ENCODE results near the gene IWS1. TPM values are rescaled to one million over a fixed set of nuclear protein-coding genes. Genes with fewer than 3 reads are reported as not detected.
A peak's percentile ranks its signal among the peaks of the same experiment; 100 is the strongest.
"Not testable (repeated sequence)": the region's sequence is repeated elsewhere in the genome, so short reads cannot be mapped to it uniquely, and the experiment has no call there.

The IWS1 gene
- total RNA-seq, 1 donor from 2014 or later, result 47.9 TPM

GRCh38 chr2:127531221-127531648, 4.9 kb upstream of the IWS1 start:
- H3K4me3 Mint-ChIP-seq, result no peak overlapping the region
- TF ChIP-seq CTCF (IDR thresholded peaks at IDR 0.05; ENCODE audit: unreplicated experiment), result no peak
- peaks cover 8% of the 10 kb centered on the region for H3K9me3 Mint-ChIP-seq
- no peak overlapping the region for H3K27ac Mint-ChIP-seq
- DNase-seq (ENCODE audit: low spot score in 2 of 2, unreplicated experiment in 2 of 2), result no peak
- H3K36me3 Mint-ChIP-seq, result no peaks in the 10 kb centered on the region
- H3K27me3 Mint-ChIP-seq (ENCODE audit: low read depth), result peaks cover 36% of the 10 kb centered on the region
- peaks cover 7% of the 10 kb centered on the region for H3K4me1 Mint-ChIP-seq

GRCh38 chr2:127530245-127531140, 4.2 kb upstream of the IWS1 start:
- no peak overlapping the region for H3K4me3 Mint-ChIP-seq
- H3K9me3 Mint-ChIP-seq, result peaks cover 8% of the 10 kb centered on the region
- H3K36me3 Mint-ChIP-seq, result no peaks in the 10 kb centered on the region
- peaks cover 36% of the 10 kb centered on the region for H3K27me3 Mint-ChIP-seq (ENCODE audit: low read depth)
- H3K27ac Mint-ChIP-seq, result no peak overlapping the region
- peaks cover 7% of the 10 kb centered on the region for H3K4me1 Mint-ChIP-seq
- no peak for TF ChIP-seq CTCF (IDR thresholded peaks at IDR 0.05; ENCODE audit: unreplicated experiment)
- DNase-seq (ENCODE audit: low spot score in 2 of 2, unreplicated experiment in 2 of 2), result no peak

GRCh38 chr2:127529416-127529815, 3.1 kb upstream of the IWS1 start:
- not testable (repeated sequence) for H3K4me1 Mint-ChIP-seq, H3K4me3 Mint-ChIP-seq, H3K27ac Mint-ChIP-seq

GRCh38 chr2:127528487-127528886, 2.2 kb upstream of the IWS1 start:
- H3K27ac Mint-ChIP-seq, result no peak overlapping the region
- peaks cover 14% of the 10 kb centered on the region for H3K4me1 Mint-ChIP-seq
- no peak for TF ChIP-seq CTCF (IDR thresholded peaks at IDR 0.05; ENCODE audit: unreplicated experiment)
- no peak overlapping the region for H3K4me3 Mint-ChIP-seq
- H3K36me3 Mint-ChIP-seq, result peaks cover 3% of the 10 kb centered on the region
- peaks cover 8% of the 10 kb centered on the region for H3K9me3 Mint-ChIP-seq
- H3K27me3 Mint-ChIP-seq (ENCODE audit: low read depth), result peaks cover 25% of the 10 kb centered on the region
- no peak for DNase-seq (ENCODE audit: low spot score in 2 of 2, unreplicated experiment in 2 of 2)

More at GRCh38 chr2:127529416-127529815, 3.1 kb upstream of the IWS1 start:
- H3K27me3 Mint-ChIP-seq (ENCODE audit: low read depth), result peaks cover 34% of the 10 kb centered on the region
- H3K36me3 Mint-ChIP-seq; H3K9me3 Mint-ChIP-seq; DNase-seq (ENCODE audit: low spot score in 2 of 2, unreplicated experiment in 2 of 2): not testable (repeated sequence)

GRCh38 chr2:127527001-127527804, 914 bp upstream of the IWS1 start:
- Mint-ChIP-seq H3K27ac (peak overlapping the region; percentile 100), H3K9me3 (peaks cover 8% of the 10 kb centered on the region), H3K4me1 (peaks cover 15% of the 10 kb centered on the region), H3K36me3 (peaks cover 4% of the 10 kb centered on the region), H3K27me3 (ENCODE audit: low read depth) (peaks cover 12% of the 10 kb centered on the region), H3K4me3 (peak overlapping the region; percentile 93)
- no peak for DNase-seq (ENCODE audit: low spot score in 2 of 2, unreplicated experiment in 2 of 2)
- no peak for TF ChIP-seq CTCF (IDR thresholded peaks at IDR 0.05; ENCODE audit: unreplicated experiment)
